Liver (tissue), 9 donors: ENCODE measurements around the gene ARHGAP10. TPM values are rescaled to one million over a fixed set of nuclear protein-coding genes. Genes with fewer than 3 reads are reported as not detected.

Source experiments
- DNase-seq: peaks from one replicate; pipeline ENCODE4 v3.0.0-alpha.2; 2017; ENCODE audit warnings: low spot score
- H3K27ac ChIP-seq, 2 donors: one replicate each; pipeline ENCODE4 v1.7.0; 2013; ENCODE audit warnings: inconsistent platforms in 2 of 2, low read length in 2 of 2, control low read depth in 1 of 2, low read depth in 1 of 2, mild to moderate bottlenecking in 1 of 2
- H3K27me3 ChIP-seq, 4 donors: one replicate each; pipeline versions ENCODE4 v1.6.1 to v1.7.0; 2013; ENCODE audit warnings: low read length in 3 of 4, inconsistent platforms in 1 of 4, mild to moderate bottlenecking in 1 of 4, moderate library complexity in 1 of 4; ENCODE audit not compliant: control insufficient read depth in 4 of 4, insufficient read depth in 4 of 4
- H3K36me3 ChIP-seq, 4 donors: one replicate each; pipeline versions ENCODE4 v1.6.1 to v1.7.0; 2013; ENCODE audit warnings: low read length in 3 of 4, mild to moderate bottlenecking in 3 of 4, low read depth in 1 of 4, moderate library complexity in 1 of 4; ENCODE audit not compliant: control insufficient read depth in 4 of 4, insufficient read depth in 3 of 4
- H3K4me1 ChIP-seq, 4 donors: one replicate each; pipeline versions ENCODE4 v1.6.1 to v1.7.0; 2013; ENCODE audit warnings: low read length in 3 of 4, mild to moderate bottlenecking in 3 of 4, moderate library complexity in 1 of 4; ENCODE audit not compliant: control insufficient read depth in 4 of 4, insufficient read depth in 4 of 4
- H3K4me3 ChIP-seq, 3 donors: one replicate each; pipeline versions ENCODE4 v1.6.1 to v1.7.0; 2013; ENCODE audit warnings: low read length in 3 of 3, control low read depth in 1 of 3, low read depth in 1 of 3, mild to moderate bottlenecking in 1 of 3
- H3K9ac ChIP-seq, 2 donors: one replicate each; pipeline ENCODE4 v1.7.0; 2013; ENCODE audit warnings: low read length in 2 of 2, mild to moderate bottlenecking in 2 of 2, moderate library complexity in 2 of 2, control low read depth in 1 of 2, low read depth in 1 of 2
- H3K9me3 ChIP-seq, 4 donors: one replicate each; pipeline versions ENCODE4 v1.6.1 to v1.7.0; 2013; ENCODE audit warnings: low read length in 3 of 4; ENCODE audit not compliant: control insufficient read depth in 4 of 4
- ATF3 ChIP-seq: IDR thresholded peaks from 2 replicates; pipeline ENCODE4 v1.6.1; 2016; ENCODE audit warnings: antibody characterized with exemption
- EGR1 ChIP-seq, 2 donors: IDR thresholded peaks; 2 replicates each; pipeline ENCODE4 v1.6.1; 2016 to 2018; ENCODE audit warnings: antibody characterized with exemption in 2 of 2, low read depth in 2 of 2
- FOXA1 ChIP-seq: IDR thresholded peaks from 2 replicates; pipeline ENCODE4 v1.6.1; 2016; ENCODE audit warnings: antibody characterized with exemption
- FOXA2 ChIP-seq: IDR thresholded peaks from 2 replicates; pipeline ENCODE4 v1.6.1; 2016; ENCODE audit warnings: antibody characterized with exemption
- GABPA ChIP-seq, 2 donors: IDR thresholded peaks in 1 of 2; conservative IDR thresholded peaks in 1 of 2; 2 replicates each; pipeline ENCODE4 v1.6.1; 2016; ENCODE audit warnings: antibody characterized with exemption in 2 of 2, mild to moderate bottlenecking in 1 of 2, moderate library complexity in 1 of 2
- HNF4A ChIP-seq, 2 donors: conservative IDR thresholded peaks; 2 replicates each; pipeline ENCODE4 v1.6.1; 2016; ENCODE audit warnings: antibody characterized with exemption in 2 of 2, mild to moderate bottlenecking in 2 of 2
- HNF4G ChIP-seq: IDR thresholded peaks from 2 replicates; pipeline ENCODE4 v1.6.1; 2016; ENCODE audit warnings: antibody characterized with exemption
- JUND ChIP-seq, 2 donors: IDR thresholded peaks; 2 replicates each; pipeline ENCODE4 v1.6.1; 2016; ENCODE audit warnings: antibody characterized with exemption in 2 of 2
- MAX ChIP-seq: IDR thresholded peaks from 2 replicates; pipeline ENCODE4 v1.6.1; 2016; ENCODE audit warnings: antibody characterized with exemption
- NR2F2 ChIP-seq: IDR thresholded peaks from 2 replicates; pipeline ENCODE4 v1.6.1; 2016; ENCODE audit warnings: antibody characterized with exemption
- RAD21 ChIP-seq, 2 donors: IDR thresholded peaks; 2 replicates each; pipeline ENCODE4 v1.6.1; 2016; ENCODE audit warnings: antibody characterized with exemption in 2 of 2, mild to moderate bottlenecking in 2 of 2
- REST ChIP-seq: IDR thresholded peaks from 2 replicates; pipeline ENCODE4 v1.6.1; 2016; ENCODE audit warnings: antibody characterized with exemption, mild to moderate bottlenecking
- RXRA ChIP-seq, 2 donors: IDR thresholded peaks; 2 replicates each; pipeline ENCODE4 v1.6.1; 2017 to 2018; ENCODE audit warnings: antibody characterized with exemption in 2 of 2, mild to moderate bottlenecking in 1 of 2
- SP1 ChIP-seq: IDR thresholded peaks from 2 replicates; pipeline ENCODE4 v1.6.1; 2018; ENCODE audit warnings: antibody characterized with exemption, mild to moderate bottlenecking
- TAF1 ChIP-seq: conservative IDR thresholded peaks from 2 replicates; pipeline ENCODE4 v1.6.1; 2016; ENCODE audit warnings: antibody characterized with exemption, mild to moderate bottlenecking
- YY1 ChIP-seq: IDR thresholded peaks from 2 replicates; pipeline ENCODE4 v1.6.1; 2016; ENCODE audit warnings: antibody characterized with exemption, mild to moderate bottlenecking
- ZBTB33 ChIP-seq: IDR thresholded peaks from 2 replicates; pipeline ENCODE4 v1.6.1; 2016; ENCODE audit warnings: antibody characterized with exemption
- WGBS: extraction: QIAGEN DNeasy Blood & Tissue Kit; methylation state at CpG from one replicate; pipeline ENCODE4 v1.1.7; 2013; 5-methylcytosine and 5-hydroxymethylcytosine counted together
- polyA plus RNA-seq, 2 donors: library from polyadenylated mRNA; stranded (reverse) in 1 of 2; unstranded in 1 of 2; fragments of 200-250 nt in 1 of 2; fragments of >200 nt in 1 of 2; fragmentation: Nextera tagmentation in 1 of 2; extraction: Ambion mirVana in 1 of 2; gene quantifications; one replicate each; pipeline versions ENCODE4 v1.2.1 to v1.2.3, GENCODE V29; 2013 to 2015
- total RNA-seq, 2 donors: library from RNA; depleted of rRNA; stranded (reverse); fragments of >200 nt; gene quantifications; one replicate each; pipeline ENCODE4 v1.2.3, GENCODE V29; 2014
- donor health status: healthy.
- donor health status: healthy.
- donor health status: healthy.
- donor health status: healthy.
- donor health status: healthy.

The ARHGAP10 gene
- total and polyA plus RNA-seq, 4 donors = 1.5 to 13.0 (median 4.3) TPM

GRCh38 chr4:148095346-148095923 is 363.5 kb downstream of the ARHGAP10 start:
- no peak overlapping the region for H3K27ac ChIP-seq
- no peaks in the 10 kb centered on the region for H3K4me1 ChIP-seq
- no peak overlapping the region for H3K4me3 ChIP-seq
- H3K36me3 ChIP-seq = peaks cover 0 to 2% (median 0%) of the 10 kb centered on the region in 4 donors
- DNase-seq = no peak
- no peak overlapping the region for H3K9ac ChIP-seq
- H3K27me3 ChIP-seq = no peaks in the 10 kb centered on the region
- WGBS = 98% methylated on average over 5 of the region's 5 CpGs
- no peaks in the 10 kb centered on the region for H3K9me3 ChIP-seq
- TF ChIP-seq YY1 = no peak
- TF ChIP-seq EGR1 (IDR thresholded peaks at IDR 0.05; ENCODE audit: low read depth in 2 of 2) = no peak
- no peak for TF ChIP-seq ZBTB33
- TF ChIP-seq RAD21 (IDR thresholded peaks at IDR 0.05) = no peak
- no peak for TF ChIP-seq NR2F2
- no peak for TF ChIP-seq RXRA (IDR thresholded peaks at IDR 0.05)
- TF ChIP-seq HNF4G = no peak
- TF ChIP-seq SP1 = no peak
- TF ChIP-seq TAF1 = no peak
- no peak for TF ChIP-seq MAX
- TF ChIP-seq REST = no peak
- no peak for TF ChIP-seq GABPA (IDR thresholded peaks at IDR 0.05 in 1 of 2, conservative IDR thresholded peaks at IDR 0.05 in 1 of 2)
- no peak for TF ChIP-seq FOXA1
- no peak for TF ChIP-seq HNF4A (conservative IDR thresholded peaks at IDR 0.05)
- TF ChIP-seq JUND (IDR thresholded peaks at IDR 0.05) = no peak
- no peak for TF ChIP-seq ATF3

- Histone ChIP-seq H3K4me1 (no peaks in the 10 kb centered on the region), H3K9me3 (no peaks in the 10 kb centered on the region), H3K9ac (no peak overlapping the region), H3K27ac (no peak overlapping the region), H3K27me3 (no peaks in the 10 kb centered on the region), H3K4me3 (no peak overlapping the region), H3K36me3 (no peaks in the 10 kb centered on the region)
- 95% methylated on average over 5 of the region's 5 CpGs for WGBS
- TF ChIP-seq HNF4A (conservative IDR thresholded peaks at IDR 0.05) (no peak), ZBTB33 (no peak), FOXA2 (no peak), FOXA1 (no peak), REST (no peak), RXRA (IDR thresholded peaks at IDR 0.05) (no peak), ATF3 (no peak), YY1 (no peak)
- DNase-seq = no peak
Measured at GRCh38 chr4:148097801-148098200, 365.9 kb downstream of the ARHGAP10 start.
